Ureter (tissue), 1 donor: ENCODE data around the gene MIGA1. TPM values are rescaled to one million over a fixed set of nuclear protein-coding genes. Genes with fewer than 3 reads are reported as not detected.
"Not testable (repeated sequence)": the region's sequence is repeated elsewhere in the genome, so short reads cannot be mapped to it uniquely, and the experiment has no call there.

Source experiments
- DNase-seq: peaks from one replicate; pipeline ENCODE4 v3.0.0-alpha.2; 2020; ENCODE audit warnings: low spot score
- total RNA-seq: library from RNA; stranded (reverse); gene quantifications from one replicate; pipeline ENCODE4 v1.2.4, GENCODE V29; 2023
- donor health status: DM: yes; HTN: yes; CAD: no.

MIGA1 gene
- total RNA-seq, 1 donor from 2014 or later, result 19.4 TPM

- DNase-seq, result no peak
Measured at GRCh38 chr1:77802026-77802425, 22.6 kb downstream of the MIGA1 start.

GRCh38 chr1:77803371-77803770 lies 23.9 kb downstream of the MIGA1 start:
- no peak for DNase-seq

- DNase-seq, result not testable (repeated sequence)
Measured at GRCh38 chr1:77809787-77810462, 30.5 kb downstream of the MIGA1 start.

GRCh38 chr1:77811589-77811988 lies 32.1 kb downstream of the MIGA1 start:
- not testable (repeated sequence) for DNase-seq

- no peak for DNase-seq
Measured at GRCh38 chr1:77817368-77818209, 38.1 kb downstream of the MIGA1 start.

- no peak for DNase-seq
Measured at GRCh38 chr1:77820121-77820520, 40.7 kb downstream of the MIGA1 start.

- DNase-seq, result no peak
Measured at GRCh38 chr1:77824079-77824478, 44.6 kb downstream of the MIGA1 start.

- DNase-seq, result no peak
Measured at GRCh38 chr1:77824694-77825093, 45.2 kb downstream of the MIGA1 start.

- DNase-seq, result no peak
Measured at GRCh38 chr1:77825131-77825709, 45.8 kb downstream of the MIGA1 start.

- DNase-seq, result not testable (repeated sequence)
Measured at GRCh38 chr1:77826851-77827250, 47.4 kb downstream of the MIGA1 start.

- no peak for DNase-seq
Measured at GRCh38 chr1:77828098-77828497, 48.6 kb downstream of the MIGA1 start.

- no peak for DNase-seq
Measured at GRCh38 chr1:77829851-77830250, 50.4 kb downstream of the MIGA1 start.

- no peak for DNase-seq
Measured at GRCh38 chr1:77830946-77831345, 51.5 kb downstream of the MIGA1 start.

- no peak for DNase-seq
Measured at GRCh38 chr1:77831566-77831965, 52.1 kb downstream of the MIGA1 start.

- DNase-seq, result no peak
Measured at GRCh38 chr1:77831976-77832711, 52.7 kb downstream of the MIGA1 start.

- no peak for DNase-seq
Measured at GRCh38 chr1:77832901-77833300, 53.5 kb downstream of the MIGA1 start.

- DNase-seq, result no peak
Measured at GRCh38 chr1:77833521-77834100, 54.2 kb downstream of the MIGA1 start.

GRCh38 chr1:77834771-77835334 lies 55.4 kb downstream of the MIGA1 start:
- no peak for DNase-seq

- DNase-seq, result no peak
Measured at GRCh38 chr1:77841574-77841973, 62.1 kb downstream of the MIGA1 start.

- no peak for DNase-seq
Measured at GRCh38 chr1:77845951-77846350, 66.5 kb downstream of the MIGA1 start.

- DNase-seq, result no peak
Measured at GRCh38 chr1:77846966-77847365, 67.5 kb downstream of the MIGA1 start.
